HL-60/S4 treated with retinoic acid at 250 ng/mL for 4 days and 3 days (cell line): ENCODE data around the gene TMBIM4.
"Not testable (repeated sequence)": the region's sequence is repeated elsewhere in the genome, so short reads cannot be mapped to it uniquely, and the experiment has no call there.

ENCODE experiments used
- in situ Hi-C: fragments of 300-500 bp; cut with MboI; formaldehyde crosslinking; loops from 2 replicates; pipeline ENCODE4 v1.7.0; 2022; ENCODE audit warnings: low sequenced_read_pairs

TMBIM4 gene

DNA sequence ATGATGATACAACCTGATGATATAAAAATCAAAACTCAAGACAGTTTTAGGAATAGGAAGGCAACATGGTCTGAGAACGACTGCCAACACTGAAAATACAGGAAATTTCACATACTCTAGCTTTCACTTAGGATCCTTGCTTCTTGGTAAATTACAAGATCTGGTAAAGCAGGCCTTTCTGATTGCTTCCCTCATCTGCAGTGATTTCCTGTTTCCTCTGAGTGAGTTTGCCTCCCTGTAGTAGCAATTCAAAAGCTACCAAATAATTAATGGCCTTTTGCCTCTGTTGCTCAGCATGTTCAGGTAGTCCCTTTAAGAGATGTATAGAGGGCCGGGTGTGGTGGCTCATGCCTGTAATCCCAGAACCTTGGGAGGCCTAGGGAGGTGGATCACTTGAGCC lies 17.2 kb upstream of the TMBIM4 start:
- in situ Hi-C loops: no loop called here

DNA sequence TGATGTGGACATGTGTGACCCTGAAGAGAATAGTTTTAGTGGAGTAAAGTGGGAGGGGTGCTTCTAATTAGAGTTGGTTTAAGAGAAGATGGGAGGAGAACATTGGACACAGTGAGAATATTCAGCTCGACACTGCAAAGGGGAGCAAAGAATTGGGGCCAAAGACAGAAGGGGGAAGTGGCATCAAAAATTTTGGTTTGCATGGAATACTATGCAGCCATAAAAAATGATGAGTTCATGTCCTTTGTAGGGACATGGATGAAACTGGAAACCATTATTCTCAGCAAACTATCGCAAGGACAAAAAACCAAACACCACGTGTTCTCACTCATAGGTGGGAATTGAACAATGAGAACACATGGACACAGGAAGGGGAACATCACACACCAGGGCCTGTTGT lies 15.0 kb upstream of the TMBIM4 start:
- in situ Hi-C loops: not testable (repeated sequence)

DNA sequence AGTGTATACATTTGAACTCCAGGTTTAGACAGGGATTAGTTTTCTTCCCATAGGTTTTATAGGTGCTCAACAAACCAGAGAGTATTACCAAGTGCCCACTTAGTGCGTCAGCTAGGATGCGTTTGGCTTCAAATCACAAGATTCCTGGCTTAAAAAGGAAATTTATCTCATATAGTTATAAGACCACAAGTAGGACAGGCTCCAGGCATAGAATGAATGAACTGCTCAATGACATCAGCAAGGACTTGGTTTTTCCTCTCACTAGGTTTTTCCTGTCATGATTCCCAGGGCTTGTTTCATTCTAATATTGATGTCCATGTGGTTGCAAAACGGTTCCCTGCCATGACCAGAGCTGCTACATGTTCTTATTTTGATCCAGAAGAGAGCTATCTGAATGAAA lies 13.2 kb upstream of the TMBIM4 start:
- in situ Hi-C loops: no loop called here

DNA sequence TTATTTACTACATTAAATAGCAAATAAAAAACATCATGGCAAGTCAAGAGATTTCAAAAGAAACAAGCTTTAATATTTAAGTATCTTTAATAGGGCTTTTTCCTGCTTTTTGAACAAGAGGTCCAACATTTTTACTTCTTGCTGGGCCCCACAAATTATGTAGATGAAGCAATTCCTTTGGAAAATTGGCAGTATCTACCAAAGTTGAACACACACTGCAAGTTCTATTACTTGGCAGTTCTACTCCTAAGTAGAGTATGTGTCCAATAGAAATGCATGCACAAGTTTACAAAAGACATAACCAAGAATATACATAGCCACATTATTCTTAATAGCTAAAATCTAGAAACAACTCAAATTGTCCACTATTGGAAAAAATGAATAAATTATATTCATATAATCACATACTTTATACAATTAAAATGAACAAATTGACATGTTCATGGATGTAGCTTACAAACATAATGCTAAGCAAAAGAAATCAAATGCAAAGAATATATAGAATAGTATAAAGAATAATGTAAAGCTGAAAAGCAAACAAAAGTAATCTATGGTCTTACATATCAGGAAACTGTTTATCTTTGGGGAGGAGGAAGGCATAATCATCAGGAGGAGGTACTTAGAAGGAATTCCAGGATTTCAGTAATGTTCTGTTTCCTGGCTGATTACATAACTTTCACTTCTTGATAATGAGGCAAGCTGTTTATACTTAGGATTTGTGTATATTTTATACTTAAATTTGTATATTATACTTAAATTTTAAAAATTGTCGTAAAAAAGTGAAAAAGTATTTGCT lies 6.5 kb upstream of the TMBIM4 start:
- in situ Hi-C loops: no loop called here

DNA sequence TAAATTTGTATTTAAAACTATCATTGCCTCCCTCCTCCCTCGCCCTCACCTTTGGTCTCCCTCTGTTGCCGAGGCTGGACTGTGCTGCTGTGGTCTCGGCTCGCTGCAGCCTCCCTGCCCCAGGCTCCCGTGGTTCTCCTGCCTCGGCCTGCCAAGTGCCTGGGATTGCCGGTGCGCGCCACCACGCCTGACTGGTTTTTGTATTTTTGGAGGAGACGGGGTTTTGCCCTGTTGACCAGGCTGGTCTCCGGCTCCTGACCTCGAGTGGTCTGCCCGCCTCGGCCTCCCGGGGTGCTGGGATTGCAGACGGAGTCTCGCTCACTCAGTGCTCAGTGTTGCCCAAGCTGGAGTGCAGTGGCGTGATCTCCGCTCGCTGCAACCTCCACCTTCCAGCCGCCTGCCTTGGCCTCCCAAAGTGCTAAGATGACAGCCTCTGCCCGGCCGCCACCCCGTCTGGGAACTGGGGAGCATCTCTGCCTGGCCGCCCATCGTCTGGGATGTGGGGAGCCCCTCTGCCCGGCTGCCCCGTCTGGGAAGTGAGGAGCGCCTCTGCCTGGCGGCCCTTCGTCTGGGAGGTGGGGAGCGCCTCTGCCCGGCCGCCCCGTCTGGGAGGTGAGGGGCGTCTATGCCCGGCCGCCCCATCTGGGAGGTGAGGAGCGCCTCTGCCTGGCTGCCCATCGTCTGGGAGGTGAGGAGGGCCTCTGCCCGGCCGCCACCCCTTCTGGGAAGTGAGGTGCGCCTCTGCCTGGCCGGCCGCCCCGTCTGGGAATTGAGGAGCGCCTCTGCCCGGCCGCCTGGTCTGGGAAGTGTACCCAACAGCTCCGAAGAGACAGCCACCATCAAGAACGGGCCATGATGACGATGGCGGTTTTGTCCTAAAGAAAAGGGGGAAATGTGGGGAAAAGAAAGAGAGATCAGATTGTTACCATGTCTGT lies 4.9 kb upstream of the TMBIM4 start:
- in situ Hi-C loops: not testable (repeated sequence)

DNA sequence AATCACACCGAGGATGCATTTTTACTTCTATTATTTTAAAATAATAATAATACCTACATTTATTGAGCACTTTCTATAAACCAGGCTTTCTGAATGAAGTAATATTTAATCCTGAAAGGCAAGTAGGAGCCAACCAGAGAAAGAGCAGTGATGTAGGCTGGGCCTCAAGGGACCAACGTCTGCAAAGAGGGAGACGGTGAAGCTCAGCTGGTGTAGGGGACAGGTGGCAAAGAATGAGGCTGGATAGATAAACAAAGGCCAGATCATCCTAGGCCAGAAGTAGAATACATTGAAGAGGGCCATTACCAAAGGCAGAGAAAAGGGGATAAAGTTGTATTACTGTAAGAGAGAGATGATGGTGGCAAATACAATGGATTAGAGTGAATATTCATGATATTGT lies 810 bp upstream of the TMBIM4 start:
- in situ Hi-C loops: no loop called here

DNA sequence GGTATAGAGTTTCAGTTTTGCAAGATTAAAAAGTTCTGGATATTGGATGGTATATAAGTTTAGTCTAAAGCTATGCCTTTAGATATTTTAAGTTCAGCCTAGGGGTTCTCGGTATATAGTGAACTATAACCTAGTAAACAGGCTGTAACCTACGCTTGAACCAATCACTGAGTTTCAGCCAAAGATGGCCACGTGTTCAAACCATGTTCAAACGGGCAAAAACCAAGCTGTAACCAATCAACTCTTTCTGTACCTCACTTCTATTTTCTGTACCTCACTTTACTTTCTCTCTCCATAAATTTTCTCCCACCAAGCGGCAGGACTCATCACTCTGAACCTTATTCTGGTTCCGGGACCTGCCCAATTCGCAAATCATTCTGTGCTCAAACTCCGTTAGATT lies 1.4 kb downstream of the TMBIM4 start:
- in situ Hi-C loops: no loop called here

DNA sequence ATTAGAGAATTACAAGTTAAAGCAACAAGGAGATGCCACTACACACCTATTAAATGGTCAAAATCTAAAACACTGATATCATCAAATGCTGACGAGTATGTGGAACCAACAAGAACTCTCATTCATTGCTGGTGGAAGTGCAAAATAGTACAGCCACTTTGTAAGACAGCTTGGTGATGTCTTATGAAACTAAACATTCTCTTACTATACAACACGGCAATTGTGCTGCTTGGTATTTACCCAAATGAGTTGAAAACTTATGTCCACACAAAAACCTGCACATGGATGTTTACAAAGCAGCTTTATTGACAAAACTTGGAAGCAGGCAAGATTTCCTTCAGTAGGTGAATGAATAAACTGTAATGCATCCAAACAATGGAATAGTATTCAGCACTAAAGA lies 3.2 kb downstream of the TMBIM4 start:
- in situ Hi-C loops: no loop called here

DNA sequence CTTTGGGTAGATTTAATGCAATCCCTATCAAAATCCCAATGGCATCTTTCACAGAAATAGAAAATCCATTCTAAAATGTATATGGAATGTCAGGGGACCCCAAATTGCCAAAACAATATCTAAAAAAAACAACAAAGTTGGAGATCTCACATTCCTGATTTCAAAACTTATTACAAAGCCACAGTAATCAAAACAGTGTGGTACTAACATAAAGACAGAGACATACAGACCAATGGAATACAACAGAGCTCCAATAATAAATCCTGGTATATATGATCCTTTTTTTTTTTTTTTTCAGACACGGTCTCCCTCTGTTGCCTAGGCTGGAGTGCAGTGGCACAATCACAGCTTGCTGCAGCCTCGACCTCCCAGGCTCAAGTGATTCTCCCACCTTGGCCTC lies 4.7 kb downstream of the TMBIM4 start:
- in situ Hi-C loops: no loop called here

DNA sequence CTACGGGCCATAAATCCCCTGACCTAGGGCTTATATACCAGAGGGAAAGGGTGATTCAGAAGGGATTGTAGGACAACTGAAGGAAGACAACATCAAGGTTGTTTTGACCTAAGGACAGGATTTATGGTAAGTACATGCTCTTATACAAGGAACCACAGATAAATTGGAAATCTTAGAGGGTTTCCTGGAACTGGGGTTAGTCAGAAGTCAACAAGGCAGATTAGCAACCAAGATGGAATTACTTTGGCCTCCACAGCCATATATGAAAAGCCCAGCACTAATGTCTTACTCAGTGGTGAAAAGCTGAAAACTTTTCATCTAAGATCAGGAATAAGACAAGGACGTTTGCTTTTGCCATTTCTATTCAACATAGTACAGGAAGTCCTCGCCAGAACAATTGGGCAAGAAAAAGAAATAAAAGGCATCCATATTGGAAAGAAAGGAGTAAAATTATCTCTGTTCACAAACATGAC lies 5.4 kb downstream of the TMBIM4 start:
- in situ Hi-C loops: no loop called here

DNA sequence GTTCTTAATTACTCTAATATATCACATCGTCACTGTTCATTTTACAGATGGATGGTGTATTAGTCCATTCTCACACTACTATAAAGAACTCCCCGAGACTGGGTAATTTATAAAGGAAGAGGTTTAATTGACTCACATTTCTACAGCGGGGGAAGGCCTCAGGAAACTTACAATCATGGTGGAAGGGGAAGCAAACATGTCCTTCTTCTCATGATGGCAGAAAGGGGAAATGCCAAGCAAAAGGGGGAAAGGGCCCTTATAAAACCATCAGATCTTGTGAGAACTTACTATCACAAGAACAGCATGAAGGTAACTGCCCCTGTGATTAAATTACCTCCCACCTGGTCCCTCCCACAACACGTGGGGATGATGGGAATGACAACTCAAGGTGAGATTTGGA lies 6.5 kb downstream of the TMBIM4 start:
- in situ Hi-C loops: no loop called here

DNA sequence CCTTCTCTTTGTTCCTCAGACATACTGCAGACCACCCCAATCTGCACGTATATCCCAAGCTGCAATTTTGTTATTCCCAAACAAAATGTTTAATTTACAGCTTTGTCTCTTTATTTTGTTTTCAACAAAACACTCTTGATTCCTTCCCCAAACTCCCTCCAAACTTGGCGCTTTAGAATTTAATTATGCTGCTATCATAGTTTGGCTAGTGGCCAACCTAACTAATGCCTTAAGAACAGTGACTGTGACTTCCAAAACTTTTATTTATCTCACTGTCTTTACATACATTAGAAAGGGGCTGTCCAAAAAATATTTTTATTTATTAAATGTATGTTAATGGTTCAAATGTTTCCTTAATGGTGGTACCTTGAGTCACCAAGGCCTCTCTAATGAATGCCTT lies 7.1 kb downstream of the TMBIM4 start:
- in situ Hi-C loops: no loop called here

DNA sequence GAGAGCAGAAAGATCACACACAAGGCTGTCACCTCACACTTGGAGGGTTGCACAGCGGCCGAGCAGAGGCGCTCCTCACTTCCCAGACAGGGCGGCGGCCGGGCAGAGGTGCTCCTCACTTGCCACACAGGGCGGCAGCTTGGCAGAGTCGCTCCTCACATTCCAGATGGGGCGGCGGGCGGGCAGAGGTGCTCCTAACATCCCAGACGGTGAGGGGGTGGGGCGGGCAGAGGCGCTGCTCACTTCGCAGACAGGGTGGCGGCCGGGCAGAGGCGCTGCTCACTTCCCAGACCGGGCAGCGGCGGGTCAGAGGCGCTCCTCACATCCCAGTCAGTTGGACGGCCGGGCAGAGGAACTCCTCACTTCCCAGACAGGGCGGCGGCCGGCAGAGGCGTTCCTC lies 9.1 kb downstream of the TMBIM4 start:
- in situ Hi-C loops: no loop called here

DNA sequence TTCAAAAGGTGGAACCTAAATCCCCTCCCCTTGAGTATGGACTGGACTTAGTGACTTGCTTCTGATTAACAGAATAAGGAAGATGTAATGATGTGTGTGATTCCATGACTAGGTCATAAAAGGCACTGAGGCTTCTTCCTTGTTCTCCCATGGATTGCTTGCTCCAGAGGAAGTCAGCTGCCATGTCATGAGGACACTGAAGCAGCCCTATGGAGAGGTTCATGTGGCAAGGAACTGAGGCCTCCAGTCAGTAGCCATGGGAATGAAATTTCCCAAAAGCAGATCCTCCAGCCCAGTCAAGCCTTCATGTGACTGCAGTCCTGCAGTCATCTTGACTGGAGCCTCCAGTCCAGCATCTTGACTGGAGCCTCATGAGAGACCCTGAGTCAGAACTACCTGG lies 10.7 kb downstream of the TMBIM4 start:
- in situ Hi-C loops: no loop called here

DNA sequence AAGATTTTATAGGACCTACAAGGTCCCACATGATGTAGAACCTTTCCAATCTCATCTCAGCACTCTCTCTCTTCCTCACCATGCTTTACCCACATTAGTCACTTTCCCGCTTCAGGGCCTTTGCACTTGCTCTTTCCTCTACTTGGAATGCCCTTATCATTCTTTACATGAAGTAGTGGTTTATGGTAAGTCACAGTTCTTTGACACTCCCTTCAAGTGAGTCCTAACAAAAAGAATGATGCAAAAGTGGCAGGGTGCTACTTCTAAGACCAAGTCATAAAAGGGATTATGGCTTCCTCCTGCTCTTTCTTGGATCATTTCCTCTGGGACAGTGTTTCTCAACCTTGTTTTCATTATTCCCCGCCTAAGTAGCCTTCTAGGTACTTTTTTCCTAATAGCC lies 13.1 kb downstream of the TMBIM4 start:
- in situ Hi-C loops: no loop called here

DNA sequence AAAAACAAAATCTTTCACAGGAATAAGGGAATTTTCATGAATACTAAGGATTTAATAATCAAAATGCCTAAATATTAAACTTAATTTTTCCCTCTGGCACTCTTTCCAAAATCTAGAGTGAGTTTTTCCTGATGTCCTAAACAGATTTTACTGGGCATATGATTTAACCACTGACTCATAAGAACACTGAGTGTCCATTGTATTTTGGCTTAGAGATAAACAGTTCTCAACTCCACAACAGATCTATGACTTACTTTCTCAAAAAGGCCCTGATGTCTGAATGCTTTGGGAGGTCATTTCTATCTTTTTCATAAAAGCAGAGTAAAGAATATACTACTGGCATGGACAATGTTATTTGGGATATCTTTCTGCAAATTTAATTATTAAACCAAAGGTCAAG lies 15.0 kb downstream of the TMBIM4 start:
- in situ Hi-C loops: no loop called here

DNA sequence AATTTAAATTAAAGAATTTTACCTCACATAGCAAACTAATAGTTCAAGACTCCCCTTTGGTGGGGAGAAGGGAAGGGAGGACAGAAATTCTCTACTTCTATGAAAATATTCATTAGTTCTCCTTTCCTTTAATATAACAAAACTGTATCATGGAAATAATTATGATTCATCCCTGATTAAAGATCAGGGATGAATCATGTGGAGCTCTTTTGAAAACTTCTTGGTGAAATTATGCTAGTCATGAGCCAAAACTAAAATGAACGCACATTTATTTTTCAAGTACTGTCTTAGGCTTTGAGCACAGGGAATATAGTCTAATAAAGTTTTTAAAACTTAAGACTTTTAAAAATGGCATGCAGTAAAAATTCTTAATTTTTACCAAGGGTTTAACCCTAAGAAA lies 17.1 kb downstream of the TMBIM4 start:
- in situ Hi-C loops: no loop called here

DNA sequence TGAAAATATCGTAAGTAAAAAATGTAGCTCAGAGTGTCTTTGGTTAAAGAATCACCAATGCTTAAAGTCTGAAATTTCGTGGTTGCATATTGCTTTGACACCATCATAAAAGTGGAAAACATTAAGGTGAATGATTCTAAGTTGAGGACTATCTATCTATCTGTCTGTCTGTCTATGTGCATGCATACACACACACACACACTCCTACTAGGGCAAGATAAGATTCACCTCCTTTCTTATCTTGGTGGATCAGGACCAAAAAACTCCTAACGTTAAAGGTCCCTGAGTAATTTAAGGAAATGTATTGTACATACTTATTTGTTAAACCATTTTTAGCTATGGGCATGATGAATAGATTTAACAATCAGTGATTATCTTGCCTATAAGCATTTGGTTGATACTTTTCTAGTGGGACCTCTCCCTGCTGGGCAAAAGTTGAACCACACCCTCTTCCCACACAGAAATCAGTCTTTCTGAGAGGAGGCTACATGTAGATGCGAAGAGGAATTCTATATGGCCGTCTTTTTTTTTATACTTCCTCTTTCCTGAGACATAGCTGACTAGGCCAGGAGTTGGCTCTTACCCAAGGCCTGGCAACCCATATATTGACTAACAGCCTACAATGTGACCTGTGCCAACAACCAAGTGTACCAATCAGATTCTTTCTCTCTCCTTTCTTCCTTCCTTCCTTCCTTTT lies 19.9 kb downstream of the TMBIM4 start:
- in situ Hi-C loops: no loop called here

DNA sequence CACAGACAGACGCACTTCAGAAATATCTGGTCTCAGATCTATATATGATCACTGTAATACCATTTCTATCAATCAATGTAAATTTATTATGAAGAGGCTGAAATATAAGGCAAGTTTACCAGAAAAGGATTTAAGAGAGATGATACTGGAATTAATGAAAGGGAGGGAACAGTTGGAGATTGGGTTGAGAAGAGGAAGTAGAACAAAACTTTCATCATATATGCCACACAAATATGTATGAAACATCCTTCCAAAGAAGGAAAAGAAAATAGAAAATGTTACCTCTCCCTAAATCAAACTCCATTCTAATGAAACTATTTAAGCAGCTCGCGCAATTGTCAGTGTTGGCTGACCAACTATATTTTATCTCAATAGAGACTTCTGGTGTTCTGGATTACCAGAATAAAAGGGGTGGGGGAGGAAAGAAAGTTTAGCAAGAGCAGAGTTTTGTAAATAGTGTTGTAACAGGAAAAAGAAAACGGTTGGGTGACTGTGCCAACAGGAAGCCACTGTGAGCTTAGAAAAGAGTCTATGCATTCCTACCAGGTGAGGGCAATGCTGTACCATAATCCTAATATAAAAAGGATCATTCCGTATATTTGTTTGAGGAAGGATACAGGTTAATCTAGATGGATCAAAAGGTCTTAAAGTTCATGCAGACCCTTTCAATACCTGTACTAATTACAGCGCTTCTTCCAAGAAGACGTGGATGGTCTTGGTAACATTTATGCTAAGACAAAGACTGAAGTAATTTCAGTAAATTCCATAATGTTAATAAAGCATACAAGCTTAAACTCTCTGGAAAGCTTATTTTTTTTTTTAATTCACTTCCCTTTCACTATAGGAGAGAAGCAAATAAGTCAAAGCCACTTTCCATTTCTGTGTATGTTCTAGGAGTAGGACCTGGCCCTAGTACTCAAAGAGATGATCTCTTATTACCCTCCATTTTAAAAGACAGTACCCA lies 24.7 kb downstream of the TMBIM4 start:
- in situ Hi-C loops: no loop called here

DNA sequence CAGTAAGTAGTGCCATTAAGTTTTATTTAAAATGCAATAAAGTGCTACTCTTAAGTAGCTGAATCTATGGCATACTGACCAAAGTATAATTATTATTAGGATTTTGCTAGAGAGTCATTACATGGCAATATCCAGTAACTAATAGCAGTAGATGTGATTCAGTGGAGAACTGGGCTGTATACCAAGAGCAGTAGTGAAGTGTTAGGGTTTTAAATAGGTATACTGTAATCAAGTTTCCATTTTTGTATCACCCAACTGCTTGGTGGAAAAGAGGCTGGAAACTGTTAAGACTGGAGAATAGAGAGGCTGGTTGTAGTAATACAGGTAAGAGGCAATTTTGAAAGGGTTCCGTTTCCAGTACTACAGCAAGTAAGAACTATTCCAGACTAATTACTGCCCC lies 25.9 kb downstream of the TMBIM4 start:
- in situ Hi-C loops: no loop called here
